Ishikawa (cell line): Measurements from ENCODE around the gene GOSR2.

Experiments
- CEBPB ChIP-seq: IDR thresholded peaks from 2 replicates; pipeline ENCODE4 v1.6.1; 2012
- CREB1 ChIP-seq: IDR thresholded peaks from 2 replicates; pipeline ENCODE4 v1.6.1; 2012; ENCODE audit warnings: low read depth
- EP300 ChIP-seq: IDR thresholded peaks from 2 replicates; pipeline ENCODE4 v1.6.1; 2012; ENCODE audit warnings: borderline replicate concordance
- FOXM1 ChIP-seq: IDR thresholded peaks from 2 replicates; pipeline ENCODE4 v1.6.1; 2012; ENCODE audit warnings: low read depth, borderline replicate concordance
- MAX ChIP-seq: IDR thresholded peaks from 2 replicates; pipeline ENCODE4 v1.6.1; 2012
- RAD21 ChIP-seq: IDR thresholded peaks from 2 replicates; pipeline ENCODE4 v1.6.1; 2012; ENCODE audit warnings: low read depth
- TAF1 ChIP-seq: IDR thresholded peaks from 2 replicates; pipeline ENCODE4 v1.6.1; 2012; ENCODE audit warnings: low read depth, mild to moderate bottlenecking
- YY1 ChIP-seq: IDR thresholded peaks from 2 replicates; pipeline ENCODE4 v1.6.1; 2012; ENCODE audit warnings: low read depth
- TF ChIP-seq, protein P1 (sequence below): IDR thresholded peaks from 2 replicates; pipeline ENCODE4 v1.6.1; 2012; ENCODE audit warnings: low read depth, mild to moderate bottlenecking

GRCh38 chr17:46882666-46883065, 40.3 kb upstream of the GOSR2 start:
- TF ChIP-seq TAF1 (no peak), CEBPB (no peak), RAD21 (no peak), EP300 (no peak), YY1 (no peak), MAX (no peak), CREB1 (no peak), FOXM1 (no peak)
- TF ChIP-seq, protein P1, sequence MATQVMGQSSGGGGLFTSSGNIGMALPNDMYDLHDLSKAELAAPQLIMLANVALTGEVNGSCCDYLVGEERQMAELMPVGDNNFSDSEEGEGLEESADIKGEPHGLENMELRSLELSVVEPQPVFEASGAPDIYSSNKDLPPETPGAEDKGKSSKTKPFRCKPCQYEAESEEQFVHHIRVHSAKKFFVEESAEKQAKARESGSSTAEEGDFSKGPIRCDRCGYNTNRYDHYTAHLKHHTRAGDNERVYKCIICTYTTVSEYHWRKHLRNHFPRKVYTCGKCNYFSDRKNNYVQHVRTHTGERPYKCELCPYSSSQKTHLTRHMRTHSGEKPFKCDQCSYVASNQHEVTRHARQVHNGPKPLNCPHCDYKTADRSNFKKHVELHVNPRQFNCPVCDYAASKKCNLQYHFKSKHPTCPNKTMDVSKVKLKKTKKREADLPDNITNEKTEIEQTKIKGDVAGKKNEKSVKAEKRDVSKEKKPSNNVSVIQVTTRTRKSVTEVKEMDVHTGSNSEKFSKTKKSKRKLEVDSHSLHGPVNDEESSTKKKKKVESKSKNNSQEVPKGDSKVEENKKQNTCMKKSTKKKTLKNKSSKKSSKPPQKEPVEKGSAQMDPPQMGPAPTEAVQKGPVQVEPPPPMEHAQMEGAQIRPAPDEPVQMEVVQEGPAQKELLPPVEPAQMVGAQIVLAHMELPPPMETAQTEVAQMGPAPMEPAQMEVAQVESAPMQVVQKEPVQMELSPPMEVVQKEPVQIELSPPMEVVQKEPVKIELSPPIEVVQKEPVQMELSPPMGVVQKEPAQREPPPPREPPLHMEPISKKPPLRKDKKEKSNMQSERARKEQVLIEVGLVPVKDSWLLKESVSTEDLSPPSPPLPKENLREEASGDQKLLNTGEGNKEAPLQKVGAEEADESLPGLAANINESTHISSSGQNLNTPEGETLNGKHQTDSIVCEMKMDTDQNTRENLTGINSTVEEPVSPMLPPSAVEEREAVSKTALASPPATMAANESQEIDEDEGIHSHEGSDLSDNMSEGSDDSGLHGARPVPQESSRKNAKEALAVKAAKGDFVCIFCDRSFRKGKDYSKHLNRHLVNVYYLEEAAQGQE = no peak
